Panc1 (cell line): ENCODE measurements around the gene ELOVL1. TPM values are rescaled to one million over a fixed set of nuclear protein-coding genes. Genes with fewer than 3 reads are reported as not detected.

ENCODE experiments used
- ATAC-seq: fragments of 200-7000 bp; cut with Tn5 transposase; 2 replicates; pipeline ENCODE4 v1.9.1; 2020; ENCODE audit warnings: mild to moderate bottlenecking, moderate library complexity
- BruUV-seq: library from RNA; stranded (reverse); fragments of 400-500 nt; replicated peaks from 2 replicates; lab custom pipeline; 2021; lab: Mats Ljungman, UMichigan
- CTCF ChIA-PET: fragments of 300-600 bp; sonication (Branson Sonifier 250); formaldehyde crosslinking; loops from one replicate; lab custom pipeline; 2022; ENCODE audit warnings: antibody characterized with exemption; lab: Charles Lee
- POLR2A ChIA-PET: fragments of 300-600 bp; sonication (Branson Sonifier 250); formaldehyde crosslinking; loops from one replicate; lab custom pipeline; 2022; ENCODE audit warnings: antibody characterized with exemption; lab: Charles Lee
- DNase-seq: peaks from one replicate; pipeline ENCODE4 v3.0.0-alpha.2; 2010; ENCODE audit warnings: low read depth, low spot score
- H3K27ac ChIP-seq: 2 replicates; pipeline ENCODE4 v1.5.1; 2011; ENCODE audit warnings: mild to moderate bottlenecking, low read length, inconsistent platforms
- H3K27me3 ChIP-seq: fragments of 200-500 bp; sonication (Bioruptor generic); 2 replicates; pipeline ENCODE4 v1.6.0; 2014; ENCODE audit warnings: low read length, inconsistent platforms; ENCODE audit not compliant: control insufficient read depth, insufficient read depth
- H3K36me3 ChIP-seq: fragments of 200-500 bp; sonication (Bioruptor generic); 2 replicates; pipeline ENCODE4 v1.5.1; 2014; ENCODE audit warnings: inconsistent platforms, mild to moderate bottlenecking, low read length, moderate library complexity; ENCODE audit not compliant: control insufficient read depth, insufficient read depth
- H3K4me1 ChIP-seq: 2 replicates; pipeline ENCODE4 v1.5.1; 2011; ENCODE audit warnings: inconsistent platforms, mild to moderate bottlenecking, low read length, moderate library complexity; ENCODE audit not compliant: control insufficient read depth, insufficient read depth
- H3K4me3 ChIP-seq, 2 experiments: 2 replicates each; pipeline ENCODE4 v1.5.1; 2011 to 2012; ENCODE audit warnings: low read depth in 2 of 2, low read length in 2 of 2, mild to moderate bottlenecking in 2 of 2, inconsistent platforms in 1 of 2, moderate library complexity in 1 of 2
- H3K9me3 ChIP-seq: fragments of 200-500 bp; sonication (Bioruptor generic); 2 replicates; pipeline ENCODE4 v1.5.1; 2014; ENCODE audit warnings: low read depth, mild to moderate bottlenecking, inconsistent platforms, low read length, moderate library complexity; ENCODE audit not compliant: control insufficient read depth, insufficient read depth
- POLR2AphosphoS5 ChIP-seq: IDR thresholded peaks from 2 replicates; pipeline ENCODE4 v1.6.1; 2012; ENCODE audit warnings: mild to moderate bottlenecking, low read depth, low read length, moderate library complexity
- SIN3A ChIP-seq: IDR thresholded peaks from 2 replicates; pipeline ENCODE4 v1.6.1; 2012; ENCODE audit warnings: low read depth, mild to moderate bottlenecking, low read length, moderate library complexity, borderline replicate concordance; ENCODE audit not compliant: insufficient read depth
- TCF7L2 ChIP-seq: IDR thresholded peaks from 2 replicates; pipeline ENCODE4 v1.6.1; 2011; ENCODE audit warnings: mild to moderate bottlenecking, low read depth, low read length, inconsistent platforms
- in situ Hi-C: cut with HindIII; loops from 2 replicates; pipeline ENCODE4 v1.10.0; 2016; ENCODE audit warnings: low sequenced_read_pairs, low pct_unique_long_range_greater_than_20kb
- intact Hi-C: fragments of 100-400 bp; cut with micrococcal nuclease; formaldehyde crosslinking; loops from one replicate; pipeline ENCODE4 v1.10.0; 2022; ENCODE audit not compliant: unreplicated experiment
- microRNA-seq: library from miRNA; unstranded; fragments of <30 nt; microRNA quantifications from one replicate; pipeline ENCODE4 v1.1.0, GENCODE V29; 2020; ENCODE audit not compliant: unreplicated experiment
- total RNA-seq: library from RNA; stranded (reverse); gene quantifications from one replicate; pipeline ENCODE4 v1.2.1, GENCODE V29; 2021; ENCODE audit not compliant: unreplicated experiment
- TF ChIP-seq, protein P1 (sequence below), 2 experiments: IDR thresholded peaks; 2 replicates each; pipeline ENCODE4 v1.6.1; 2011 to 2012; ENCODE audit warnings: low read depth in 2 of 2, control low read depth in 1 of 2, low read length in 1 of 2, mild to moderate bottlenecking in 1 of 2, moderate library complexity in 1 of 2; ENCODE audit not compliant: insufficient read depth in 1 of 2
- TF ChIP-seq, protein P2 (sequence below): fragments of 450-650 bp; IDR thresholded peaks from 2 replicates; pipeline ENCODE4 v1.5.1; 2017; ENCODE audit warnings: mild to moderate bottlenecking

Gene ELOVL1
- total RNA-seq, 1 experiment from 2014 or later: 105 TPM

DNA sequence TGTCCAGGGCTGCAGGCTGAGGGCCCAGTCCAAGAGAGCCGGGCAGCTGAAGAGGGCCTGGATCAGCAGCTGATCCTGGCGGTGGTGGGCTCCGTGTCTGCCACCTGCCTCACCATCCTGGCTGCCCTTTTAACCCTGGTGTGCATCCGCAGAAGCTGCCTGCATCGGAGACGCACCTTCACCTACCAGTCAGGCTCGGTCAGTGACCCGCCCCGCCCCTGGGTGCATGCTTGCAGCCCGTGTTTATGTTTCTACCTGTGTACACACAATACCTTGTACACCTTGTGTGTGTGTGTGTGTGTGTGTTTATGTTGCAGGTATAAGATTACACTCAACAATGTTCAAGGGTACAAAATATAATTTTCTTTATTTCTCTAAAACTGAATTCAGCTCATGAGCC lies 54.0 kb downstream of the ELOVL1 start:
- CTCF ChIA-PET: no interaction called here
- ATAC-seq: no peak
- H3K4me1 ChIP-seq: no peaks in the 10 kb centered on the region

More for the DNA sequence above, 54.0 kb downstream of the ELOVL1 start:
- H3K9me3 ChIP-seq: no peaks in the 10 kb centered on the region
- H3K4me3 ChIP-seq: no peak overlapping the region
- intact Hi-C loops (no loop called here), in situ Hi-C loops (no loop called here)
- H3K27me3 ChIP-seq: no peaks in the 10 kb centered on the region
- no peak for DNase-seq
- H3K36me3 ChIP-seq: no peaks in the 10 kb centered on the region
- no peak overlapping the region for H3K27ac ChIP-seq
- POLR2A ChIA-PET: no interaction called here
- no TSS peak for BruUV-seq
- TF ChIP-seq, protein P1, sequence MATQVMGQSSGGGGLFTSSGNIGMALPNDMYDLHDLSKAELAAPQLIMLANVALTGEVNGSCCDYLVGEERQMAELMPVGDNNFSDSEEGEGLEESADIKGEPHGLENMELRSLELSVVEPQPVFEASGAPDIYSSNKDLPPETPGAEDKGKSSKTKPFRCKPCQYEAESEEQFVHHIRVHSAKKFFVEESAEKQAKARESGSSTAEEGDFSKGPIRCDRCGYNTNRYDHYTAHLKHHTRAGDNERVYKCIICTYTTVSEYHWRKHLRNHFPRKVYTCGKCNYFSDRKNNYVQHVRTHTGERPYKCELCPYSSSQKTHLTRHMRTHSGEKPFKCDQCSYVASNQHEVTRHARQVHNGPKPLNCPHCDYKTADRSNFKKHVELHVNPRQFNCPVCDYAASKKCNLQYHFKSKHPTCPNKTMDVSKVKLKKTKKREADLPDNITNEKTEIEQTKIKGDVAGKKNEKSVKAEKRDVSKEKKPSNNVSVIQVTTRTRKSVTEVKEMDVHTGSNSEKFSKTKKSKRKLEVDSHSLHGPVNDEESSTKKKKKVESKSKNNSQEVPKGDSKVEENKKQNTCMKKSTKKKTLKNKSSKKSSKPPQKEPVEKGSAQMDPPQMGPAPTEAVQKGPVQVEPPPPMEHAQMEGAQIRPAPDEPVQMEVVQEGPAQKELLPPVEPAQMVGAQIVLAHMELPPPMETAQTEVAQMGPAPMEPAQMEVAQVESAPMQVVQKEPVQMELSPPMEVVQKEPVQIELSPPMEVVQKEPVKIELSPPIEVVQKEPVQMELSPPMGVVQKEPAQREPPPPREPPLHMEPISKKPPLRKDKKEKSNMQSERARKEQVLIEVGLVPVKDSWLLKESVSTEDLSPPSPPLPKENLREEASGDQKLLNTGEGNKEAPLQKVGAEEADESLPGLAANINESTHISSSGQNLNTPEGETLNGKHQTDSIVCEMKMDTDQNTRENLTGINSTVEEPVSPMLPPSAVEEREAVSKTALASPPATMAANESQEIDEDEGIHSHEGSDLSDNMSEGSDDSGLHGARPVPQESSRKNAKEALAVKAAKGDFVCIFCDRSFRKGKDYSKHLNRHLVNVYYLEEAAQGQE (IDR thresholded peaks at IDR 0.05; ENCODE audit: insufficient read depth in 1 of 2, low read depth in 2 of 2, low read length in 1 of 2): no peak
- no peak for TF ChIP-seq POLR2AphosphoS5
- TF ChIP-seq SIN3A: no peak
- TF ChIP-seq, protein P2, sequence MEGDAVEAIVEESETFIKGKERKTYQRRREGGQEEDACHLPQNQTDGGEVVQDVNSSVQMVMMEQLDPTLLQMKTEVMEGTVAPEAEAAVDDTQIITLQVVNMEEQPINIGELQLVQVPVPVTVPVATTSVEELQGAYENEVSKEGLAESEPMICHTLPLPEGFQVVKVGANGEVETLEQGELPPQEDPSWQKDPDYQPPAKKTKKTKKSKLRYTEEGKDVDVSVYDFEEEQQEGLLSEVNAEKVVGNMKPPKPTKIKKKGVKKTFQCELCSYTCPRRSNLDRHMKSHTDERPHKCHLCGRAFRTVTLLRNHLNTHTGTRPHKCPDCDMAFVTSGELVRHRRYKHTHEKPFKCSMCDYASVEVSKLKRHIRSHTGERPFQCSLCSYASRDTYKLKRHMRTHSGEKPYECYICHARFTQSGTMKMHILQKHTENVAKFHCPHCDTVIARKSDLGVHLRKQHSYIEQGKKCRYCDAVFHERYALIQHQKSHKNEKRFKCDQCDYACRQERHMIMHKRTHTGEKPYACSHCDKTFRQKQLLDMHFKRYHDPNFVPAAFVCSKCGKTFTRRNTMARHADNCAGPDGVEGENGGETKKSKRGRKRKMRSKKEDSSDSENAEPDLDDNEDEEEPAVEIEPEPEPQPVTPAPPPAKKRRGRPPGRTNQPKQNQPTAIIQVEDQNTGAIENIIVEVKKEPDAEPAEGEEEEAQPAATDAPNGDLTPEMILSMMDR: no peak
- no peak for TF ChIP-seq TCF7L2

Small RNA genes lying within 50 kb of the gene (microRNA-seq; reads per million reads assigned to microRNA genes)
- gene MIR6734: 2.5 reads per million

Other genes starting within 250 kb of the ELOVL1 start
- gene EBNA1BP2, start 195.7 kb downstream of the ELOVL1 start, total RNA-seq: 144 TPM
- gene CFAP57, start 195.7 kb downstream of the ELOVL1 start, total RNA-seq: 0.69 TPM
- gene TMEM125, start 98.0 kb downstream of the ELOVL1 start, total RNA-seq: not detected
- gene C1orf210, start 82.4 kb downstream of the ELOVL1 start, total RNA-seq: not detected
- gene TIE1, start 67.0 kb downstream of the ELOVL1 start, total RNA-seq: 0.28 TPM
- not detected for gene MPL, start 30.2 kb downstream of the ELOVL1 start, total RNA-seq
- gene CDC20, start 9.0 kb downstream of the ELOVL1 start, total RNA-seq: 215 TPM
- 50.8 TPM for gene MED8, start 21.8 kb upstream of the ELOVL1 start, total RNA-seq
- gene SZT2, start 21.9 kb upstream of the ELOVL1 start, total RNA-seq: 40.2 TPM
- 55.3 TPM for gene HYI, start 85.9 kb upstream of the ELOVL1 start, total RNA-seq
- gene PTPRF, start 162.9 kb upstream of the ELOVL1 start, total RNA-seq: 77.5 TPM